ENCODE results near the gene SMARCA5.
"Not testable (repeated sequence)": the region's sequence is repeated elsewhere in the genome, so short reads cannot be mapped to it uniquely, and the experiment has no call there.

The SMARCA5 gene

DNA sequence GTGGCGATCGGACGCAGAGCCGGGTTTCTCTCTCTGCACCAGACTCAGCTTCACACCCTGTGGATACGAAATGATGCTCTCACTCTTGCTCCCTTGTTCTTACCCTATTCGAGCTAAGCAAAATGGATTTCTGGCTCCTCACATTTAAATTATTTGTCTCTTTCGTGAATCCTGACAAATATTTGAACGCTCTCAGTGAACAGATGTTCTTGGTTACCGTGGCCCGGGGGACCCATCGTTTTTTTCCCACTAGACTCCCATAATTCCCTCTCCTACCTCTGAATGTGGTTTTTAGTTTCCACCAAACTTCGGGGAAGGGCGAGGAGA, 630 bp downstream of the SMARCA5 start:
- peaks cover 42% of the 10 kb centered on the region for H3K4me1 Mint-ChIP-seq
- no peaks in the 10 kb centered on the region for H3K9me3 Mint-ChIP-seq

DNA sequence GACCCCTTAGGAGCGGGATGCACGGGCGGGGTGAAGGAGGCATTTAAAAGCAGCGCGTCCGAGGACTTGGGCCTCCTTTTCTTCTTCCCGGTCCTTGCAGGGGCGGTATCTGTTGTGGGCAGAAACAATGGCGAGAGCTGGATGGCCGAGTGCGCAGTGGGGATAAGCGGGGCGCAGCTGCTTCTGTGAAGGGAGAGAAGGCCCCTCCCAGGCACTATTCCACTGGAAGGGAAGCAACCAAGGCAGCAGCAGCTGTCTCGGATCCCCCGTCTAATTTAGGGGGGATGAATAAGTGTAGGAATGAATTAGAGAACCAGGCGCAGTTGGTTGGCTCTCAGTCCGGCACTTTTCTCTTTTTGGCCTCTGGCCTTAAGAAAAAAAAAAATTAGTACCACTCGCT, 995 bp downstream of the SMARCA5 start:
- peaks cover 42% of the 10 kb centered on the region for H3K36me3 Mint-ChIP-seq (ENCODE audit: insufficient read depth)
- DNase-seq (ENCODE audit: low spot score in 2 of 2) (no peak), ATAC-seq (replicated peaks; ENCODE audit: extremely low read depth, poor library complexity, severe bottlenecking) (no peak)
- no peaks in the 10 kb centered on the region for H3K9me3 Mint-ChIP-seq
- H3K27ac Mint-ChIP-seq (ENCODE audit: low read depth): peak overlapping the region; percentile 99
- peak overlapping the region; percentile 96 for H3K4me3 Mint-ChIP-seq
- peaks cover 45% of the 10 kb centered on the region for H3K4me1 Mint-ChIP-seq
- H3K27me3 Mint-ChIP-seq: no peaks in the 10 kb centered on the region

More for the DNA sequence above, 630 bp downstream of the SMARCA5 start:
- DNase-seq (ENCODE audit: low spot score in 2 of 2) (no peak), ATAC-seq (replicated peaks; ENCODE audit: extremely low read depth, poor library complexity, severe bottlenecking) (no peak)
- peak overlapping the region; percentile 99 for H3K27ac Mint-ChIP-seq (ENCODE audit: low read depth)
- no peaks in the 10 kb centered on the region for H3K27me3 Mint-ChIP-seq
- H3K36me3 Mint-ChIP-seq (ENCODE audit: insufficient read depth): peaks cover 38% of the 10 kb centered on the region
- H3K4me3 Mint-ChIP-seq: peak overlapping the region; percentile 96

DNA sequence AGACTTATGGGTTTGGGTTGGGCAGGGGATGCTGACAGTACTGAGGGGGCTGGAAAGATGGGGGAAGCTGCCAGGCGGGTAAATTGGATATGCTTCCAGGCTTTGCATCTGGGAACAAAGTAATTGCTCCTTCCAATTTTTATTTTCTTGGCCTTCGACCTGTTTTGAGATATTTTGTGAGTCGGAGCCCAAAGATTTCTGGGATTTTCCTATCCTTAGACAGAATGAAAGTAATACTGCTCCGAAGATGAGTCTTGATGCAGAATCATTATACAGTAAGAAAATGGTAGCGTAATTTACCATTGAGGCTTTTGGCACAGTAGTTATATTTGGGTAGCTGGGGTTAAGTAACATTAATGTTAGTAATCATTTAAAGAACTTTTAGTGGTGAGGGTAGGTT, 1.4 kb downstream of the SMARCA5 start:
- Mint-ChIP-seq H3K36me3 (ENCODE audit: insufficient read depth) (peaks cover 46% of the 10 kb centered on the region), H3K27me3 (no peaks in the 10 kb centered on the region), H3K27ac (ENCODE audit: low read depth) (peak overlapping the region; percentile 99), H3K4me3 (peak overlapping the region; percentile 96), H3K9me3 (no peaks in the 10 kb centered on the region), H3K4me1 (peaks cover 49% of the 10 kb centered on the region)
- no peak for DNase-seq (ENCODE audit: low spot score in 2 of 2)
- ATAC-seq (replicated peaks; ENCODE audit: extremely low read depth, poor library complexity, severe bottlenecking): no peak

DNA sequence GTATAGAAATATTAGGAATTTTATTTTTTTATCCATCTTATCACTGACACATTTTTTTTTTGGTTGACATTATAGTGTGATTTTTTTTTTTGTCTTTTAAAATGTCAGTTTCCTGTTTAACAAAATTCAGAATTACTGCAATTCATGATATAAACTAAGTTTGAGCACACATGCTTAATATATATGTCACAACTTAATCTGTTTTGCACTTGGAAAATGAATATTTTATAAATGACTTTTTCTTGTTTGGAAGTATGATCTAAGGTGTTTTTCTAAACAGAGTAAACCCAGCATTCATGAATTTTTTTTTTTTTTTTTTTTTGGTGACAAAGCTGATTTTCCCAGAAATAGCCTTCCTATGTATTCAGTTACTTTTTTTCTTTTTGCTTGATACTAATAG, 2.4 kb downstream of the SMARCA5 start:
- H3K9me3 Mint-ChIP-seq: no peaks in the 10 kb centered on the region
- peak overlapping the region; percentile 96 for H3K4me3 Mint-ChIP-seq
- H3K27me3 Mint-ChIP-seq: no peaks in the 10 kb centered on the region
- peak overlapping the region; percentile 49 for H3K27ac Mint-ChIP-seq (ENCODE audit: low read depth)
- ATAC-seq (replicated peaks; ENCODE audit: extremely low read depth, poor library complexity, severe bottlenecking) (no peak), DNase-seq (ENCODE audit: low spot score in 2 of 2) (no peak)
- peaks cover 55% of the 10 kb centered on the region for H3K4me1 Mint-ChIP-seq
- peaks cover 50% of the 10 kb centered on the region for H3K36me3 Mint-ChIP-seq (ENCODE audit: insufficient read depth)

DNA sequence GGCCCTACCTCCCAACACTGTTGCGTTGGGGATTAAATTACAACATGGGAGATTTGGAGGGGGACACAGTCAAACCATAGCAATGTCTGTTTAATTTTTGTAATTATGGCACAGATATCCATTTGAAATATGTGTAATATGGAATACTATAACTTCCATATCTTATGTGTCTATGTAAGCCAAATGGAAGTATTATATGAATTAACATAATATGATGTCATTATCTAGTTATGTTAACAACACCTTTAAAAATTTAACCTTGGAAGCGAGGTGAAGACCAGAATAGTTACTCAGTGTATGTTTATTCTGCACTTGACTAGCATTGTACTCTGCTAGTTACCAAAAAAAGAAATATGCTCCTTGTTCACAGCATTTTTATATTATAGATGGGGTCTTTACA, 4.3 kb downstream of the SMARCA5 start:
- no peaks in the 10 kb centered on the region for H3K27me3 Mint-ChIP-seq
- no peak overlapping the region for H3K4me3 Mint-ChIP-seq
- H3K27ac Mint-ChIP-seq (ENCODE audit: low read depth): no peak overlapping the region
- ATAC-seq (replicated peaks; ENCODE audit: extremely low read depth, poor library complexity, severe bottlenecking) (no peak), DNase-seq (ENCODE audit: low spot score in 2 of 2) (no peak)
- no peaks in the 10 kb centered on the region for H3K9me3 Mint-ChIP-seq
- peaks cover 59% of the 10 kb centered on the region for H3K4me1 Mint-ChIP-seq
- peaks cover 64% of the 10 kb centered on the region for H3K36me3 Mint-ChIP-seq (ENCODE audit: insufficient read depth)

DNA sequence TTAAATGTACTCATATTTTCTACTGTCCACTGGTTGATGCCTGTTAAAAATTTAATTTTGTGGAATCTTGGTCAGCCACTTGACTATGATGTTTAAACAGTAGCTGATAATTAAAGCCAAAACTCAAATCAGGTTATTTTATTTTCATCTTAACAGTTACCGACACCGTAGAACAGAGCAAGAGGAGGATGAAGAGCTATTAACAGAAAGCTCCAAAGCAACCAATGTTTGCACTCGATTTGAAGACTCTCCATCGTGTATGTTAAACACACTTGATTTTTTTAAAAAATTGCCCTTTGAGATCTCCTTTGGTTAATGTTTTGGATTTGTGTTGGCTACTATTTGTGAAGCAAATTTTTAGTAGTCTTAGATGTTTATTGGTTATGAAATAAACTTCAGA, 10.7 kb downstream of the SMARCA5 start:
- H3K27ac Mint-ChIP-seq (ENCODE audit: low read depth): no peak overlapping the region
- H3K4me1 Mint-ChIP-seq: peaks cover 41% of the 10 kb centered on the region
- H3K27me3 Mint-ChIP-seq: no peaks in the 10 kb centered on the region
- no peak for ATAC-seq (replicated peaks; ENCODE audit: extremely low read depth, poor library complexity, severe bottlenecking)
- H3K9me3 Mint-ChIP-seq: no peaks in the 10 kb centered on the region
- DNase-seq (ENCODE audit: low spot score in 2 of 2): no peak
- H3K4me3 Mint-ChIP-seq: no peak overlapping the region
- peaks cover 80% of the 10 kb centered on the region for H3K36me3 Mint-ChIP-seq (ENCODE audit: insufficient read depth)

DNA sequence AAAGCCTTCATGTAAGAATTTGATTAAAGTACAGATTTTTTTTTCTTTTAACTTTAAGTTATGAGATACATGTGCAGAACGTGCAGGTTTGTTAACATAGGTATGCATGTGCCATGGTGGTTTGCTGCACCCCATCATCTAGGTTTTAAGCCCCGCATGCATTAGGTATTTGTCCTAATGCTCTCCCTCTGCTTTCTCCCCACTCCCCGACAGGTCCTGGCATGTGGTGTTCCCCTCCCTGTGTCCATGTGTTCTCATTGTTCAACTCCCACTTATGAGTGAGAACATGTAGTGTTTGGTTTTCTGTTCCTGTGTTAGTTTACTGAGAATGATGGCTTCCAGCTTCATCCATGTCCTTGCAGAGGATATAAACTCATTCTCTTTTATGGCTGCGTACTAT, 14.5 kb downstream of the SMARCA5 start:
- not testable (repeated sequence) for H3K27me3 Mint-ChIP-seq; H3K9me3 Mint-ChIP-seq; H3K4me3 Mint-ChIP-seq; DNase-seq (ENCODE audit: low spot score in 2 of 2); H3K27ac Mint-ChIP-seq (ENCODE audit: low read depth); ATAC-seq (replicated peaks; ENCODE audit: extremely low read depth, poor library complexity, severe bottlenecking)
- Mint-ChIP-seq H3K36me3 (ENCODE audit: insufficient read depth) (peaks cover 79% of the 10 kb centered on the region), H3K4me1 (peaks cover 33% of the 10 kb centered on the region)

DNA sequence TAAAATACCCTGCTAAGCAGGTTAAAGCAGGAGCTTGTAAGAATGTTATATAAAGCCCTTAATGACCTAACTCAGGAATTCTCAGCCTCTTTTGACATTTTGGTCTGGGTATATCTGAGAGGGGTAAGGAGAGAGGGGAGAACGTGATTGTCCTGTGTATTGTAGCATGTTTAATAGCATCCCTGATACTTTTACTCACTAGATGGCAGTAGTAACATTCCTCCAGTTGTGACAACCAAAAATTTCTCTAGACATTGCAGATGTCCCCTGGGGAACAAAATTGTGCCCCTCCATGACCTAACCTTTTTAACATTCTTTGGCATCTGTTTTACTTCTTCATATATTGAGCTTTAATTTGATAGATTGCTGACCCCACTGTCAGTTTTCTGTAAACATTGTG, 17.9 kb downstream of the SMARCA5 start:
- H3K9me3 Mint-ChIP-seq: no peaks in the 10 kb centered on the region
- no peak overlapping the region for H3K4me3 Mint-ChIP-seq
- peaks cover 70% of the 10 kb centered on the region for H3K36me3 Mint-ChIP-seq (ENCODE audit: insufficient read depth)
- H3K27ac Mint-ChIP-seq (ENCODE audit: low read depth): peak overlapping the region; percentile 44
- no peaks in the 10 kb centered on the region for H3K27me3 Mint-ChIP-seq
- no peak for ATAC-seq (replicated peaks; ENCODE audit: extremely low read depth, poor library complexity, severe bottlenecking)
- DNase-seq (ENCODE audit: low spot score in 2 of 2): no peak
- H3K4me1 Mint-ChIP-seq: peaks cover 23% of the 10 kb centered on the region

DNA sequence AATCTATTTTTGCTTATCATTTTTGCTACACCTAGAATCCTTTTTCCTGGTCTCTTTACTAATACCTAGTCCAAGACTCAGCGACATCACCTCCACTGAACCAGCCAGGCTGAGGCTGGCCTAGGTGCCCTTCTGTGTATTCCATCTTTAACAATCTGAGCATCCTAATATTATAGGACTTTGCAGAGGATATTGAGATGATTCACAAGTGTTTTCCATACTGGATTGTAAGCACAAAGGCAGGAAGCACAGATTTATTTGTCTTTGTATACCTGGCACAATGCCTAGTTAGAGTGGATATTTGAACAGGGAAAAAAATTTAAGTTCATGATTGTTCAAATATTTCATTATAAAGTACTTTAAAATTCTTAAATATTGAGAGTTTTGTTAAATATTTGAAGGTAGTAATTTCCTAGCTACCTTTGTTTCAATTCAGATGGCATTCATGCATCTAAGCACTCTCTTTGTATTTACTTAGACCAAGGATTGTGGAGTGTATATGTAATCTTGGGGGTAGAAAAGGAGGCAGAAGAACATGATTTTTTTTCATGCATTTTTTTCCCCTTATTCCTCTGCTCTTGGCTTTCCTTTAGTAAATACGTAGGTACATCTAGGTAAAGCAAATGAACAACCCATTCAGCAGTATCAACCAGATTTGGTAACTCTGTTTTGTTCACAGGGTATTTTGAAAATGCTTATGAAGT, 18.4 kb downstream of the SMARCA5 start:
- no peak for DNase-seq (ENCODE audit: low spot score in 2 of 2)
- H3K27ac Mint-ChIP-seq (ENCODE audit: low read depth): peak overlapping the region; percentile 44

DNA sequence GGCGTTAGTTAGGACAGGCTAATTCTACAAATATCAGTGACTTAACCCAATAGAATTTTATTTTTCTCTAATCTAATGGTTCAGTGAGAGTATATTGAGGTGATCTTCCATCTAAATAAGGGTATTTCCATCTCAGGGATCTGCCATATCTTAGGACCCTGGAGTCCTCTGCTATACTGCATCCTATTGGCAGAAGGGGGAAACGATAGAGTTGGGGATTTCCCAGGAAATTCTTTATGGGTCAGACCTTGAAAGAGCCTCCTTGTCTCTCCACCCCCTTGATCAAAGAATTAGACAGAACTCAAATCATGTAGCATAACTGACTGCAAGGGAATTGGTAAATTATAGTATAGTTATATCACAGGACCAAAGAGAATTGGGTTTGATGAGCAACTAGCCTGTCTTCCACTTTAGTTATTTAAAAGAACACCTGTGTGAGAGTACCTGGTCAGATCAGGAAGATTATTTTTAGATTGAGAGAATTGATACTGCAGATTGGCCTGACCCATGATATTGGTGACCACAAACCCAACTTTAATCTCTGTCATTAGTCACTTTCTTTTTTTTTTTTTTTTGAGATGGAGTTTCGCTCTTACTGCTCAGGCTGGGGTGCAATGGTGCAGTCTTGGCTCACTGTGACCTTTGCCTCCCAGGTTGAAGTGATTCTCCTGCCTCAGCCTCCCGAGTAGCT, 25.6 kb downstream of the SMARCA5 start:
- H3K27ac Mint-ChIP-seq (ENCODE audit: low read depth): no peak overlapping the region
- no peaks in the 10 kb centered on the region for H3K27me3 Mint-ChIP-seq
- DNase-seq (ENCODE audit: low spot score in 2 of 2) (no peak), ATAC-seq (replicated peaks; ENCODE audit: extremely low read depth, poor library complexity, severe bottlenecking) (no peak)
- no peaks in the 10 kb centered on the region for H3K9me3 Mint-ChIP-seq
- peaks cover 17% of the 10 kb centered on the region for H3K4me1 Mint-ChIP-seq
- no peak overlapping the region for H3K4me3 Mint-ChIP-seq
- H3K36me3 Mint-ChIP-seq (ENCODE audit: insufficient read depth): peaks cover 84% of the 10 kb centered on the region

More for the DNA sequence above, 18.4 kb downstream of the SMARCA5 start:
- Mint-ChIP-seq H3K36me3 (ENCODE audit: insufficient read depth) (peaks cover 70% of the 10 kb centered on the region), H3K9me3 (no peaks in the 10 kb centered on the region), H3K4me1 (peaks cover 23% of the 10 kb centered on the region), H3K4me3 (no peak overlapping the region), H3K27me3 (no peaks in the 10 kb centered on the region)
- ATAC-seq (replicated peaks; ENCODE audit: extremely low read depth, poor library complexity, severe bottlenecking): no peak

DNA sequence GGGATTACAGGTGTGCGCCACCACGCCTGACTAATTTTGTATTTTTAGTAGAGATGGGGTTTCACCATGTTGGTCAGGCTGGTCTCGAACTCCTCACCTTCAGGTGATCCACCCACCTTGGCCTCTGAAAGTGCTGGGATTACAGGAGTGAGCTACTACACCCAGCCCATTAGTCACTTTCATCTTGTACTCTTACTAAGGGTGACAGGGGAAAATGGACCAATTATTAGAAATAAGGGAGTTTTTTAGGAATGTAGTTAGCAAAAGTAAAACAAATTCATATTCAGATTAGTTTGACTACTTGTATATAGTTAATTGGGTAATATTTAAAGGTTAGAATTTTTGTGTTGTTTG, 26.1 kb downstream of the SMARCA5 start:
- Mint-ChIP-seq H3K9me3 (no peaks in the 10 kb centered on the region), H3K36me3 (ENCODE audit: insufficient read depth) (peaks cover 88% of the 10 kb centered on the region), H3K4me1 (peaks cover 17% of the 10 kb centered on the region), H3K27me3 (no peaks in the 10 kb centered on the region), H3K4me3 (no peak overlapping the region), H3K27ac (ENCODE audit: low read depth) (no peak overlapping the region)
- no peak for DNase-seq (ENCODE audit: low spot score in 2 of 2)
- ATAC-seq (replicated peaks; ENCODE audit: extremely low read depth, poor library complexity, severe bottlenecking): no peak

DNA sequence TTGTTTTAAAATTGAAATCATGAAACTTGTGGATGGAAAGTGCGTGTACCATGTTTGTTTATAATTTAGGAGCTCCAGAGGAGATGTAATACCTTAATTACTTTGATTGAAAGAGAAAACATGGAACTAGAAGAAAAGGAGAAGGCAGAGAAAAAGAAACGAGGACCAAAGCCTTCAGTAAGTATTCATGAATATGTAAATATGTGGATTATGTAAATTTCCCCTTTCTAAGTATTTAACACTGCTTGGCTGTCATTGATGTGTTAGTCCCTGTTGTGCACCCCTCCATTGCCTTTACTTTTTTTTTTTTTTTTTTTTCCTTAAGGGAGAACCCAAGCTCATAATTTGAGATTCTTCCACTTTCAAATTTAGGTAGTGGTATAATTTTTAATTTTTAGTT, 36.4 kb downstream of the SMARCA5 start:
- DNase-seq (ENCODE audit: low spot score in 2 of 2) (no peak), ATAC-seq (replicated peaks; ENCODE audit: extremely low read depth, poor library complexity, severe bottlenecking) (no peak)
- Mint-ChIP-seq H3K4me3 (no peak overlapping the region), H3K27me3 (no peaks in the 10 kb centered on the region), H3K36me3 (ENCODE audit: insufficient read depth) (peaks cover 67% of the 10 kb centered on the region), H3K9me3 (no peaks in the 10 kb centered on the region), H3K27ac (ENCODE audit: low read depth) (peak overlapping the region; percentile 64), H3K4me1 (peaks cover 12% of the 10 kb centered on the region)
